Measurements from ENCODE around the gene PRKCE.
"Not testable (repeated sequence)": the region's sequence is repeated elsewhere in the genome, so short reads cannot be mapped to it uniquely, and the experiment has no call there.

Gene PRKCE

GRCh38 chr2:45909677-45910191 is 258.3 kb downstream of the PRKCE start:
- DNase-seq: no peak
- Histone ChIP-seq H3K36me3 (peaks cover 7% of the 10 kb centered on the region; the same call in 1 of the 2 replicates), H3K4me1 (no peaks in the 10 kb centered on the region), H3K9me3 (no peaks in the 10 kb centered on the region), H3K27me3 (no peaks in the 10 kb centered on the region), H3K4me3 (ENCODE audit: low read depth, low read length) (no peak overlapping the region)
- no peak for TF ChIP-seq CTCF (IDR thresholded peaks at IDR 0.05; ENCODE audit: low read depth, low read length)

GRCh38 chr2:45910473-45911060 is 259.1 kb downstream of the PRKCE start:
- TF ChIP-seq CTCF (IDR thresholded peaks at IDR 0.05; ENCODE audit: low read depth, low read length): no peak
- Histone ChIP-seq H3K36me3 (peaks cover 7% of the 10 kb centered on the region; the same call in 1 of the 2 replicates), H3K4me3 (ENCODE audit: low read depth, low read length) (no peak overlapping the region), H3K27me3 (no peaks in the 10 kb centered on the region), H3K4me1 (no peaks in the 10 kb centered on the region), H3K9me3 (no peaks in the 10 kb centered on the region)
- DNase-seq: no peak

GRCh38 chr2:45911538-45911937 is 260.1 kb downstream of the PRKCE start:
- Histone ChIP-seq H3K9me3 (no peaks in the 10 kb centered on the region), H3K4me1 (no peaks in the 10 kb centered on the region), H3K27me3 (no peaks in the 10 kb centered on the region), H3K4me3 (ENCODE audit: low read depth, low read length) (no peak overlapping the region), H3K36me3 (peaks cover 10% of the 10 kb centered on the region; the same call in 1 of the 2 replicates)
- no peak for DNase-seq
- TF ChIP-seq CTCF (IDR thresholded peaks at IDR 0.05; ENCODE audit: low read depth, low read length): no peak

GRCh38 chr2:45912109-45912508 is 260.6 kb downstream of the PRKCE start:
- Histone ChIP-seq H3K27me3 (no peaks in the 10 kb centered on the region), H3K9me3 (no peaks in the 10 kb centered on the region), H3K4me1 (no peaks in the 10 kb centered on the region), H3K4me3 (ENCODE audit: low read depth, low read length) (no peak overlapping the region), H3K36me3 (peaks cover 10% of the 10 kb centered on the region; the same call in 1 of the 2 replicates)
- no peak for TF ChIP-seq CTCF (IDR thresholded peaks at IDR 0.05; ENCODE audit: low read depth, low read length)
- DNase-seq: no peak

- DNase-seq: no peak
- Histone ChIP-seq H3K36me3 (peaks cover 10% of the 10 kb centered on the region; the same call in 1 of the 2 replicates), H3K4me3 (ENCODE audit: low read depth, low read length) (no peak overlapping the region), H3K27me3 (no peaks in the 10 kb centered on the region), H3K4me1 (no peaks in the 10 kb centered on the region; the same call in 1 of the 2 replicates), H3K9me3 (no peaks in the 10 kb centered on the region)
- no peak for TF ChIP-seq CTCF (IDR thresholded peaks at IDR 0.05; ENCODE audit: low read depth, low read length)
Measured at GRCh38 chr2:45913539-45913938, 262.1 kb downstream of the PRKCE start.

GRCh38 chr2:45915523-45915922 is 264.0 kb downstream of the PRKCE start:
- TF ChIP-seq CTCF (IDR thresholded peaks at IDR 0.05; ENCODE audit: low read depth, low read length): no peak
- Histone ChIP-seq H3K27me3 (no peaks in the 10 kb centered on the region), H3K4me3 (ENCODE audit: low read depth, low read length) (no peak overlapping the region), H3K36me3 (peaks cover 5% of the 10 kb centered on the region; the same call in 1 of the 2 replicates), H3K9me3 (no peaks in the 10 kb centered on the region), H3K4me1 (no peaks in the 10 kb centered on the region; the same call in none of the 2 replicates)
- DNase-seq: no peak

GRCh38 chr2:45917561-45918176 is 266.2 kb downstream of the PRKCE start:
- H3K9me3 ChIP-seq; H3K27me3 ChIP-seq; H3K4me3 ChIP-seq (ENCODE audit: low read depth, low read length); H3K36me3 ChIP-seq; DNase-seq: not testable (repeated sequence)
- peaks cover 14% of the 10 kb centered on the region for H3K4me1 ChIP-seq

Measured in BE2C (cell line).